Heart left ventricle (tissue), 13 donors: ENCODE measurements around the gene NRSN2.

Source experiments
- POLR2A ChIP-seq, 2 donors: fragments of 450-650 bp; IDR thresholded peaks; one replicate each; pipeline ENCODE4 v1.6.1; 2017; ENCODE audit warnings: antibody characterized with exemption in 2 of 2, mild to moderate bottlenecking in 2 of 2, moderate library complexity in 2 of 2
- TF ChIP-seq, protein P1 (sequence below), 12 donors: fragments of 200-600 bp; sonication (generic) in 4 of 12; IDR thresholded peaks; one replicate each; pipeline versions ENCODE4 v1.5.0 to v1.8.0; 2018 to 2022; ENCODE audit warnings: antibody characterized with exemption in 12 of 12, mild to moderate bottlenecking in 5 of 12
- donor health status: ischemic (EF 13 %, LVEDD 7.1; RV severe dilation, severe dysfunction).
- donor health status: DM: no; HTN: yes; CAD: no.
- donor health status: DM: no; HTN: no; CAD: no.
- donor health status: ischemic (EF 25% LVEDD 6.9; RV normal size, moderate dysfunction).
- donor health status: ischemic (EF 25% LVEDD 5.7; RV mildly dilated, moderate dysfunction).
- donor health status: ischemic (EF 35%, LVEDD 5.7; RV mildly dilated, moderate dysfunction).
- donor health status: nonischemic (EF 11% LVEDD 7.7; RV severe dilation, severe dysfunction).
- donor health status: DM: yes; HTN: yes; CAD: no.
- donor health status: PGD.
- donor health status: ischemic (EF 29% LVEDD 5.4; RV normal size, mild dysfunction).
- donor health status: nonischemic (EF 23%, LVEDD 6.1; RV moderate dilation, normal function).

GRCh38 chr20:388034-388994 lies 41.4 kb downstream of the NRSN2 start:
- TF ChIP-seq, protein P1, sequence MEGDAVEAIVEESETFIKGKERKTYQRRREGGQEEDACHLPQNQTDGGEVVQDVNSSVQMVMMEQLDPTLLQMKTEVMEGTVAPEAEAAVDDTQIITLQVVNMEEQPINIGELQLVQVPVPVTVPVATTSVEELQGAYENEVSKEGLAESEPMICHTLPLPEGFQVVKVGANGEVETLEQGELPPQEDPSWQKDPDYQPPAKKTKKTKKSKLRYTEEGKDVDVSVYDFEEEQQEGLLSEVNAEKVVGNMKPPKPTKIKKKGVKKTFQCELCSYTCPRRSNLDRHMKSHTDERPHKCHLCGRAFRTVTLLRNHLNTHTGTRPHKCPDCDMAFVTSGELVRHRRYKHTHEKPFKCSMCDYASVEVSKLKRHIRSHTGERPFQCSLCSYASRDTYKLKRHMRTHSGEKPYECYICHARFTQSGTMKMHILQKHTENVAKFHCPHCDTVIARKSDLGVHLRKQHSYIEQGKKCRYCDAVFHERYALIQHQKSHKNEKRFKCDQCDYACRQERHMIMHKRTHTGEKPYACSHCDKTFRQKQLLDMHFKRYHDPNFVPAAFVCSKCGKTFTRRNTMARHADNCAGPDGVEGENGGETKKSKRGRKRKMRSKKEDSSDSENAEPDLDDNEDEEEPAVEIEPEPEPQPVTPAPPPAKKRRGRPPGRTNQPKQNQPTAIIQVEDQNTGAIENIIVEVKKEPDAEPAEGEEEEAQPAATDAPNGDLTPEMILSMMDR (IDR thresholded peaks at IDR 0.05) = no peak
- no peak for TF ChIP-seq POLR2A (IDR thresholded peaks at IDR 0.05)
